Measurements from ENCODE around the gene FHIP1B. TPM values are rescaled to one million over a fixed set of nuclear protein-coding genes. Genes with fewer than 3 reads are reported as not detected.

The FHIP1B gene
- total RNA-seq, 4 donors from 2014 or later, result 47.0 to 97.9 (median 60.2) TPM

GRCh38 chr11:6197466-6198200 is 36.8 kb downstream of the FHIP1B start:
- 52 to 67% methylated on average over 4 of the region's 4 CpGs for WGBS, 2 donors

GRCh38 chr11:6196396-6196795 is 38.0 kb downstream of the FHIP1B start:
- 44 to 49% methylated on average over 4 of the region's 4 CpGs for WGBS, 2 donors
- no peak for DNase-seq (ENCODE audit: low spot score in 2 of 2)
- TF ChIP-seq POLR2A (IDR thresholded peaks at IDR 0.05) (no peak), CTCF (IDR thresholded peaks at IDR 0.05) (no peak)
- intact Hi-C loops (cut with DNase I; ENCODE audit: low total_unique reads), result no loop called here
- no peak overlapping the region for H3K4me3 ChIP-seq (ENCODE audit: low read depth, poor library complexity, severe bottlenecking)

More at GRCh38 chr11:6197466-6198200, 36.8 kb downstream of the FHIP1B start:
- DNase-seq (ENCODE audit: low spot score in 2 of 2), result no peak
- no peak overlapping the region for H3K4me3 ChIP-seq (ENCODE audit: low read depth, poor library complexity, severe bottlenecking)
- intact Hi-C loops (cut with DNase I; ENCODE audit: low total_unique reads), result no loop called here
- no peak for TF ChIP-seq POLR2A (IDR thresholded peaks at IDR 0.05)
- no peak for TF ChIP-seq CTCF (IDR thresholded peaks at IDR 0.05)

- DNase-seq (ENCODE audit: low spot score in 2 of 2), result no peak
- H3K4me3 ChIP-seq (ENCODE audit: low read depth, poor library complexity, severe bottlenecking), result no peak overlapping the region
- no peak for TF ChIP-seq POLR2A (IDR thresholded peaks at IDR 0.05)
- no peak for TF ChIP-seq CTCF (IDR thresholded peaks at IDR 0.05)
- WGBS, 2 donors, result 69 to 78% methylated on average over 1 of the region's 1 CpG
- intact Hi-C loops (cut with DNase I; ENCODE audit: low total_unique reads), result no loop called here
These were observed 40.3 kb downstream of the FHIP1B start for GRCh38 chr11:6194065-6194581.

GRCh38 chr11:6191742-6192141 is 42.7 kb downstream of the FHIP1B start:
- DNase-seq (ENCODE audit: low spot score in 2 of 2), result no peak
- no peak for TF ChIP-seq CTCF (IDR thresholded peaks at IDR 0.05)
- TF ChIP-seq POLR2A (IDR thresholded peaks at IDR 0.05), result no peak
- intact Hi-C loops (cut with DNase I; ENCODE audit: low total_unique reads), result no loop called here
- no peak overlapping the region for H3K4me3 ChIP-seq (ENCODE audit: low read depth, poor library complexity, severe bottlenecking)

- H3K4me3 ChIP-seq (ENCODE audit: low read depth, poor library complexity, severe bottlenecking), result no peak overlapping the region
- DNase-seq (ENCODE audit: low spot score in 2 of 2), result no peak
- TF ChIP-seq CTCF (IDR thresholded peaks at IDR 0.05) (no peak), POLR2A (IDR thresholded peaks at IDR 0.05) (no peak)
- WGBS, 2 donors, result 70 to 76% methylated on average over 2 of the region's 2 CpGs
- intact Hi-C loops (cut with DNase I; ENCODE audit: low total_unique reads), result no loop called here
These were observed 59.0 kb downstream of the FHIP1B start for GRCh38 chr11:6175440-6175839.
